Ovary (tissue), 9 donors: ENCODE results near the gene TPH2. TPM values are rescaled to one million over a fixed set of nuclear protein-coding genes. Genes with fewer than 3 reads are reported as not detected.

ENCODE experiments used
- DNase-seq, 5 donors: peaks; one replicate each; pipeline ENCODE4 v3.0.0-alpha.2; 2019 to 2020
- H3K27ac ChIP-seq, 2 donors: fragments of 200-600 bp; one replicate each; pipeline versions ENCODE4 v1.5.1 to v1.8.0; 2019 to 2022
- H3K27me3 ChIP-seq: fragments of 200-600 bp; one replicate; pipeline ENCODE4 v1.8.0; 2022
- H3K36me3 ChIP-seq: fragments of 200-600 bp; sonication (generic); one replicate; pipeline ENCODE4 v1.5.1; 2019
- H3K4me1 ChIP-seq: one replicate; pipeline ENCODE4 v1.8.1; 2013; ENCODE audit warnings: mild to moderate bottlenecking, moderate library complexity; ENCODE audit not compliant: insufficient read depth
- H3K4me3 ChIP-seq: fragments of 200-600 bp; sonication (generic); one replicate; pipeline ENCODE4 v1.5.1; 2017
- H3K9me3 ChIP-seq, 2 donors: fragments of 200-600 bp in 1 of 2; sonication (generic) in 1 of 2; one replicate each; pipeline versions ENCODE4 v1.5.1 to v1.8.1; 2013 to 2019; ENCODE audit warnings: mild to moderate bottlenecking in 1 of 2, moderate library complexity in 1 of 2
- CTCF ChIP-seq, 3 donors: fragments of 450-650 bp in 2 of 3; fragments of 200-600 bp in 1 of 3; IDR thresholded peaks; one replicate each; pipeline versions ENCODE4 v1.5.1 to v1.8.0; 2016 to 2022; ENCODE audit warnings: antibody characterized with exemption in 3 of 3, mild to moderate bottlenecking in 1 of 3
- EP300 ChIP-seq: sonication (generic); formaldehyde crosslinking; IDR thresholded peaks from one replicate; pipeline ENCODE4 v1.6.1; 2017; ENCODE audit warnings: antibody characterized with exemption
- POLR2A ChIP-seq: fragments of 450-650 bp; IDR thresholded peaks from one replicate; pipeline ENCODE4 v1.6.1; 2017; ENCODE audit warnings: antibody characterized with exemption, mild to moderate bottlenecking, moderate library complexity
- WGBS, 3 donors: extraction: QIAGEN DNeasy Blood & Tissue Kit in 1 of 3; methylation state at CpG; one replicate each; pipeline versions ENCODE4 v1.1.5 to v1.1.7; 2013 to 2017; 5-methylcytosine and 5-hydroxymethylcytosine counted together
- intact Hi-C, 4 donors: fragments of 100-400 bp; cut with DNase I; formaldehyde crosslinking; loops; one replicate each; pipeline versions ENCODE4 v1.11.0 to v1.15.1; 2022 to 2023
- polyA plus RNA-seq, 2 donors: library from polyadenylated mRNA; stranded (reverse); fragments of 200-250 nt in 1 of 2; fragments of 350-450 nt in 1 of 2; fragmentation: Illumina TruSeq in 1 of 2; extraction: RNeasy Lipid Tissue Mini Kit (QIAGEN cat#74804) in 1 of 2; gene quantifications; one replicate each; pipeline ENCODE4 v1.2.3, GENCODE V29; 2013 to 2014
- total RNA-seq, 7 donors: library from RNA; depleted of rRNA in 2 of 7; stranded (reverse); fragments of >200 nt in 2 of 7; fragmentation: NEBNext Ultra II Directional in 3 of 7; extraction: Animal tissue kit (Norgen Biotek cat#: 25700) in 3 of 7; gene quantifications; one replicate each; pipeline versions ENCODE4 v1.1.0 to v1.2.4, GENCODE V29; 2016 to 2023
- donor health status: DM: no; HTN: no; CAD: no; lungs with moderate emphysema.
- donor health status: DM: no; HTN: no; CAD: no.
- donor health status: Bipolar disorder and iron deficiency.
- donor health status: DM: yes; HTN: yes; CAD: no.
- donor health status: DM: no; HTN: no; CAD: no.
- donor health status: DM: yes; HTN: yes; CAD: no.

The TPH2 gene
- total and polyA plus RNA-seq, 9 donors: 0.23 TPM; not detected in 8

DNA sequence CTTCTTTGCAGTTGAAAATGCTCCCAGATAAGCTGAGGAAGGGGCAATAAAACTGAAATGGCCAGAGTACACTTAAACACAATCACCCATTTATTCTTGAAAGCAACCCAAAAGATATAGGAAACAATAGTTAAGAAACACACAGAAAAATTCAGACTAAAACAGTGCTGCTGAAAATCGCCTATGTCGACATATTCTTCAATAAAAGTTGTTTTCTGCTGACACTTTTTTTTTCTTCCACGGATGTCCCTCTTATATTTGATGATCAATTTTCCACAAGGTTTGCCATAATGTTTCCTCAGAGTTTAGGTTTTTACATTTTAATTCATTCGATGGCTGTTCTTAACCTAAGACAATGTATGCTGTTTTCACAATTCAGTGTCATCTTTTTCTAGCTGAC, 74.2 kb downstream of the TPH2 start:
- TF ChIP-seq POLR2A (no peak), EP300 (no peak), CTCF (IDR thresholded peaks at IDR 0.05) (no peak)
- 64 to 80% (median 77%) methylated on average over 4 of the region's 4 CpGs for WGBS, 3 donors
- H3K27me3 ChIP-seq: no peaks in the 10 kb centered on the region
- no peaks in the 10 kb centered on the region for H3K4me1 ChIP-seq
- intact Hi-C loops: no loop called here
- no peak overlapping the region for H3K4me3 ChIP-seq
- H3K27ac ChIP-seq: no peak overlapping the region
- no peaks in the 10 kb centered on the region for H3K36me3 ChIP-seq
- no peaks in the 10 kb centered on the region for H3K9me3 ChIP-seq
- DNase-seq: no peak

GRCh38 chr12:72015895-72016294, 77.2 kb downstream of the TPH2 start:
- intact Hi-C loops: no loop called here
- no peaks in the 10 kb centered on the region for H3K9me3 ChIP-seq
- H3K4me3 ChIP-seq: no peak overlapping the region
- H3K27me3 ChIP-seq: no peaks in the 10 kb centered on the region
- TF ChIP-seq POLR2A: no peak
- no peak for TF ChIP-seq EP300
- no peak for TF ChIP-seq CTCF (IDR thresholded peaks at IDR 0.05)
- H3K36me3 ChIP-seq: no peaks in the 10 kb centered on the region
- H3K27ac ChIP-seq: no peak overlapping the region
- WGBS, 3 donors: 61 to 85% (median 71%) methylated on average over 1 of the region's 1 CpG
- no peak for DNase-seq
- no peaks in the 10 kb centered on the region for H3K4me1 ChIP-seq

GRCh38 chr12:72017054-72017651, 78.5 kb downstream of the TPH2 start:
- Histone ChIP-seq H3K4me1 (no peaks in the 10 kb centered on the region), H3K27me3 (no peaks in the 10 kb centered on the region), H3K9me3 (no peaks in the 10 kb centered on the region), H3K27ac (no peak overlapping the region), H3K36me3 (no peaks in the 10 kb centered on the region), H3K4me3 (no peak overlapping the region)
- DNase-seq: peak; percentile 17 to 66 (median 59)
- intact Hi-C loops: no loop called here
- 1 to 2% (median 1%) methylated on average over 6 of the region's 6 CpGs for WGBS, 3 donors
- TF ChIP-seq CTCF (IDR thresholded peaks at IDR 0.05) (peak; percentile 19 to 56 (median 54)), EP300 (no peak)

DNA sequence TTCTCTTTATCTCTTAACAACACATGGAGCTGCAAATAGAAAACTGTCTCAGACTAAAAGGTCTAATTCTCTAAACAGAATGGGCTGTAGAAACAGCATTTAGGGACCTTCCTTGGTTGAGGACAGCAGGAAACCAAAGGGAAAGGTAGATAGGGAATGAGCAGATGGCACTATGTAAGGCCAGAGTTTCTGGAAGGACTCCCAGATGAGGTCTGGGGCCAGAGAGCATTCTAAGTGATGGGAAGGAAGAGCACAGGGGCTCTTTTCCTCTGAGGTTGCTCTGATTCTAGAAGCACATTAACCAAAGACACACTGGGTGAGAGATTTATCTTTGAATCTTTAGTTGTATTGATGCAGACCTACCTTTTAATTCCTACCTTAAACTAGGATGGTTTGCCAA, 79.4 kb downstream of the TPH2 start:
- Histone ChIP-seq H3K36me3 (no peaks in the 10 kb centered on the region), H3K4me1 (no peaks in the 10 kb centered on the region), H3K27ac (no peak overlapping the region), H3K27me3 (no peaks in the 10 kb centered on the region), H3K9me3 (no peaks in the 10 kb centered on the region), H3K4me3 (no peak overlapping the region)
- DNase-seq: no peak
- intact Hi-C loops: no loop called here
- TF ChIP-seq POLR2A (no peak), CTCF (IDR thresholded peaks at IDR 0.05) (no peak), EP300 (no peak)
